ENCODE results near the gene PTPN14.

GRCh38 chr1:214516434-214517326 lies 34.7 kb downstream of the PTPN14 start:
- TF ChIP-seq, protein P1, sequence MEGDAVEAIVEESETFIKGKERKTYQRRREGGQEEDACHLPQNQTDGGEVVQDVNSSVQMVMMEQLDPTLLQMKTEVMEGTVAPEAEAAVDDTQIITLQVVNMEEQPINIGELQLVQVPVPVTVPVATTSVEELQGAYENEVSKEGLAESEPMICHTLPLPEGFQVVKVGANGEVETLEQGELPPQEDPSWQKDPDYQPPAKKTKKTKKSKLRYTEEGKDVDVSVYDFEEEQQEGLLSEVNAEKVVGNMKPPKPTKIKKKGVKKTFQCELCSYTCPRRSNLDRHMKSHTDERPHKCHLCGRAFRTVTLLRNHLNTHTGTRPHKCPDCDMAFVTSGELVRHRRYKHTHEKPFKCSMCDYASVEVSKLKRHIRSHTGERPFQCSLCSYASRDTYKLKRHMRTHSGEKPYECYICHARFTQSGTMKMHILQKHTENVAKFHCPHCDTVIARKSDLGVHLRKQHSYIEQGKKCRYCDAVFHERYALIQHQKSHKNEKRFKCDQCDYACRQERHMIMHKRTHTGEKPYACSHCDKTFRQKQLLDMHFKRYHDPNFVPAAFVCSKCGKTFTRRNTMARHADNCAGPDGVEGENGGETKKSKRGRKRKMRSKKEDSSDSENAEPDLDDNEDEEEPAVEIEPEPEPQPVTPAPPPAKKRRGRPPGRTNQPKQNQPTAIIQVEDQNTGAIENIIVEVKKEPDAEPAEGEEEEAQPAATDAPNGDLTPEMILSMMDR (conservative IDR thresholded peaks at IDR 0.05; ENCODE audit: low read length), result no peak
- no peak for TF ChIP-seq EZH2phosphoT487 (IDR thresholded peaks at IDR 0.05; ENCODE audit: borderline replicate concordance)
